IPS-NIHi11 (cell line): ENCODE measurements around the gene BICDL2.

Source experiments
- DNase-seq: peaks from one replicate; pipeline ENCODE4 v3.0.0; 2012; ENCODE audit warnings: mixed read lengths, low spot score

BICDL2 gene

DNA sequence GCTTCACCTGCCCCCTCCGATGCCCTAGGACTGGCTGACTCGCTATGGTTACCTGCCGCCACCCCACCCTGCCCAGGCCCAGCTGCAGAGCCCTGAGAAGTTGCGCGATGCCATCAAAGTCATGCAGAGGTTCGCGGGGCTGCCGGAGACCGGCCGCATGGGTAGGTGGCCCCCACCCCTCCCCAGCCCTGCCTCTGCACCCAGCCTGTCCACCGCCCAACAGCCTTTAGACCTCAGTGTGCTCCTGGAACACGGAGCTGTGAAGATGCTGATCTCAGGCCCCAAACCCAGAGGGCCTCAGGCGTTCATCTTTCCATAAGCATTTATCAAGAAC, 10.6 kb upstream of the BICDL2 start:
- peak; percentile 53 for DNase-seq

GRCh38 chr16:3046641-3047386, 10.1 kb upstream of the BICDL2 start:
- DNase-seq: peak; percentile 60

- DNase-seq: peak; percentile 76
Measured at GRCh38 chr16:3045758-3046640, 9.3 kb upstream of the BICDL2 start, which contains the start of gene MMP25. Gene MMP25, plus strand, starts transcription at chr16:3046561. Its CDS starts 357 bp downstream, at chr16:3046918.

DNA sequence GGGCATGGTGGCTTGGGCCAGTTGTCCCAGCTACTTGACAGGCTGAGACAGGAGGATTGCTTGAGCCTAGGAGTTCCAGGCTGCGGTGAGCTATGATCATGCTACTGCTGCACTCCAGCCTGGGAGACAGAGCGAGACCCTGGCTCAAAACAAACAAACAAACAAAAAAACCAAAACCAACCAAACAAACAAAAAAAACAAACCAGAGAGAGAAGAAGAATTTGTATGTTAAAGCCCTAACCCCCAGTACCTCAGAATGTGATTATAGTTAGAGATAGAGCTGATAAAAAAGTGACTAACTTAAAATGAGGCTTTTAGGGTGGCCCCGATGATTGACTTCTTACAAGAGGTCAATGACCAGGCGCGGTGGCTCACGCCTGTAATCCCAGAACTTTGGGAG, 8.0 kb upstream of the BICDL2 start:
- DNase-seq: no peak

- no peak for DNase-seq
Measured at GRCh38 chr16:3042376-3042775, 5.6 kb upstream of the BICDL2 start.

DNA sequence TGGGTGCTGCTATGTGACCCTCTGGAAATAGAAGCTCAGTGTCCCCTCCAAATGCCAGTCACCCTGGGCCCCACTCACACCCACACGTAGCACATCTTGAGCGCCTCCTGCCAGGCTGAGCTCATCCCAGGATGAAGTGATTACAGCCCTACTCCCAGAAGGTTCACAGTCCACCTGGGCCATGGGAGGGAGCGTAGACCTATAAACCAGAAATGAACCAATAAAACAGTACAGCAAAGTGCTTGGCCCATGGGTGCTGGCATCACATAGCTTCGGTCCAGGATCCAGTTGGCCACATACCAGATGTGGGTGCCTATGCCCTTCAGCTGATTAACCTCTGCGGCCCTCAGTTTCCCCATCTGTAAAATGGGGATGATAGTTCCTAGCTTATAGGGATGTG, 2.2 kb upstream of the BICDL2 start:
- no peak for DNase-seq

DNA sequence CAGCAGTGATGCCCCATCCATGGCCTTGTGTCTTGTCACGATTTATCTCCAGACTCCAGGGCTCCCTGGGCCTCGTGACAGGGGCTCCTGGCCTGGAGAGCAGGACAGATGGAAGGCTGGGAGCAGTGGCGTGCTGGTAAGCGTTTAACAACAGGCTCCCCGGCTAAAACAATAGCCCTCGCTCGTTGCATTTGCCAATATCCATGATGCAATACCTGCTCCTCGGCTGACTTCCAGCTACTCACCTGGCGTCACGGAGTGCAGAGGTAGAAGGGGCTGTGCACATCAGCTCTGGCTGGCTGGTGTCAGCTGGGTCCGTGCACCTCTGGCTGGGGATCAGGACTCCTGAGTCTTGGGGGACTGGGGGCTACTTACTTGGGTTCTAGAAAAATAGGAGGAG, 1.5 kb upstream of the BICDL2 start:
- DNase-seq: peak; percentile 62

DNA sequence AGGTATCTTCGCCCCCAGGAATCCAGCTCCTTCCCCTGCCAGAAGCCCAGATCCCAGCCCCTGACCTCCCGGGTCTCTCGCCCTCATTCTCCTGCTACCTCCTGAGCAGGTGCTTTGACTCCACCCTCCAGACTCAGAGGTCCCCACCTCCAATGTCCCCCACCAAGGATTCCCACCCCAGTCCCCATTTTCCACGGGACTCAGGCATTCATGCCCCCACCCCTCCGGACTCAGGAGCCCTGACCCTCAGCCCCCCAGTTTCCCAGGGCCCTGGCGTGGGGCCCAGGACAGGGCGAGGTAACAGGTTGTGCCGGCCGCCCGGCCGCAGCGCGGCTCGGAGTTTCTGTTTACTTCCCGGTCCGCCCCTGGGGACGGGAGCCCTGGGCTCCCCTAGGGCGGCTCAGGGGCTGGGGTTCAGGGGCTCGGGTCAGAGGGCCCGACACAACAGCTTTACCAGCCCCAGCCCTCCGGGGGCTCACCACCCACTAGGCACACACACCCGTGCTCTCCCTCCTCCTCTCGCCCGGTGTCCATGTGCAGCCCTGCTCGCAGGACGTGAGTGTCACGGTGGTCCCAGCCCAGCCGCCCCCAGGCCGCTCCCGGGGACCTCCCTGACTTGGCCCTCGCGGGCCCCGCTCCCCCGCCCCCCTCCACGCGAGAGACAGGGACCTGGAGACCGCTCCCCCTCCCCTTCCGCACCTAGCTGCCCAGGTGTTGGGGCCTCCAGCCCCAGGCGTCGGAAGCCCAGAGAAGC, 595 bp downstream of the BICDL2 start:
- peak; percentile 55 for DNase-seq

DNA sequence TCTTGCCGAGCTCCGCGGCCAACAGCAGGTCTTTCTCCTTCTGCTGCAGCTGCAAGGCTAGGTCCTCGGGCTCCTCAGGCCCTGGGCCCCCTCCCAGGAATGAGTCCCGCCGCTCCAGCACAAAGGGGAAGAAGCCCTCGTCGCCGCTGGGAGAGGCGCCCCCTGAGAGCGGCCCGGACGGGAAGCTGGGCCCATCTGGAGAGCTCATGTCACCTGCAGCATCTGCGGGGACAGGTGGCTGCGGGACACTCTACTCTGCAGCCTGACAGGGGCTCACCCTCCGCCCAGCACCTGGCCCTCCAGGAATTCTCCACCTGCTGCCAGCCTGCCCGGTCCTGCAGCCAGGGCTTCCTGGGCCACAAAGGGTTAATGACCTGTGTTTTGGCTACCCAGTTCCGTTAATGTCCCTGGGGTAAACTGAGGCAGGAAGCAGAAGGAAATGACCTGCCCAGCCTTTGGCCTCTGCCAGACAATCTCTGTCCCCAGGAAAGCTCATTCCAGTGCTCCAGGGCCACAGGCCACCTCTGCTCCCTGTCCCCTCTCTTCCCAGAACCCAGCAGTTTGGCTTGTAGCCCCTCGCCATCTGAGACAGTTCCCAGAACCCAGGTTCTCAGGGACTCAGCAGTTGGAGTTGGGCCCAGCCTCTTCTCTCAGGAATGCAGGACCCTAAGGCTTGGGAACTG, 1.3 kb downstream of the BICDL2 start:
- no peak for DNase-seq

DNA sequence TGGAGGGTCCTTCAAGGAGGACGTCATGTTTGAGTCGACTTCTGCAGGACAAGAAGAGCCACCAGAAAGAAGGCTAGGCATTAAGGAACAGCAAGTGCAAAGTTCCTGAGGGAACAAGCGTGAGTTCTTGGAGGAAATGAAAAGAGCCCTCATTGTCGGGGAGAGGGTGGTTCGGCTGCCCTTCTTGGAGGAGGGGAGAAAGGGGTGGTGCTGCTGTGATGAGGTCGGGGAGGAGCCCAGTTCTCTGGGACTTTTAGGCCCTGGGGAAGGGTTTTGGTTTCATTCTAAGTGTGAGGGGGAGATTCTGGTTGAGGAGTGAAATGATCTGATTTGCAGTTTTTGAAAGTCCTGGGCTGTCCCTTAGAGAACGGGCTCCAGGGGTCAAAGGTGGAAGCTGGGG, 4.1 kb downstream of the BICDL2 start:
- DNase-seq: no peak

DNA sequence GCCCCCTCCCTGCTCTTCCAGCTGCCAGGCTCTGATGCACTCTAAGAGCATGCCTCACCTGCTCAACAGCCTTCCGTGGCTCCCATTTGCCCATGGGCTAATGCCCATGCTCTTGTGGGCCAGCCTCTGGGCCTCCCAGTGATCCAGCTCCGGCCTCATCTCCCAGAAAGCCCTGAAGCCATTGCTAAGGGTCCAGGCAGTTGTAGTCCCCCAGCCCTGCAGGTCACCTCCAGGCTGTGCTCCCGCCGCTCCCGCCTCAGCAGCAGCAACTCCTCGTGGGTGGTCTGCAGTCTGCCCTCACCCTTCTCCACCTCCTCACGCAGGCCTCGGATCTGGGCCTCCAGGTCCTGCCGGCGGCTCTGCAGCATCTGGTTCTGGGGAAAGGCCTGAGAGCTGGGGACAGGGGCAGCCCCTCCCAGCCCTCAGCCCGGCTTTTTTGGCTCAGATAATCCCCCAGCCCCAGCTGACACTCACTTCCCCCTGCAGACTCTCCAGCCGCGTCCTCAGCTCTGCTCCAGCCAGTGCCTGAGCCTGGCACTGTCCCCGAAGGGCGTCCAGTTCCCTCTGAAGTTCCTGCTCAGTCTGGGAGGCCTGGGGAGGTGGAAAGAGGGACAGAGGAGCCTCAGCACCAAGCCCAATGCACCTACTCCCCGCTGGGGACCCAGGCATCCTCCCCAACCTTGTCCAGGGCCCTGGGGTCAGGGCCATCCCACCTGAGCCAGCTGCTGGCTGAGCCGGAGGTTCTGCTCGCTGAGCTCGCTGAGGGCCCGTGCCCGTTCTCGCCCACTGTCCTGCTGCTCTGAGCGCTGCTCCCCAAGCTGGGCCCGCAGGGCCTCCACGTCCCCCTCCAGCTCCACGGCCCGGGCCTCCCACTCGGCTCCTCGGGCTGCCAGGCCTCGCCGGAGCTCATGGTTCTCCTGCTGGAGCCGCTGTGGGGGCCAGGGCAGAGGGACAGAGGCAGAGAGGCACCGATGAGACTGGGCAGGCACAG, 6.2 kb downstream of the BICDL2 start:
- DNase-seq: no peak

- DNase-seq: no peak
Measured at GRCh38 chr16:3029491-3030221, 7.1 kb downstream of the BICDL2 start.

- no peak for DNase-seq
Measured at GRCh38 chr16:3028716-3029319, 7.9 kb downstream of the BICDL2 start.

DNA sequence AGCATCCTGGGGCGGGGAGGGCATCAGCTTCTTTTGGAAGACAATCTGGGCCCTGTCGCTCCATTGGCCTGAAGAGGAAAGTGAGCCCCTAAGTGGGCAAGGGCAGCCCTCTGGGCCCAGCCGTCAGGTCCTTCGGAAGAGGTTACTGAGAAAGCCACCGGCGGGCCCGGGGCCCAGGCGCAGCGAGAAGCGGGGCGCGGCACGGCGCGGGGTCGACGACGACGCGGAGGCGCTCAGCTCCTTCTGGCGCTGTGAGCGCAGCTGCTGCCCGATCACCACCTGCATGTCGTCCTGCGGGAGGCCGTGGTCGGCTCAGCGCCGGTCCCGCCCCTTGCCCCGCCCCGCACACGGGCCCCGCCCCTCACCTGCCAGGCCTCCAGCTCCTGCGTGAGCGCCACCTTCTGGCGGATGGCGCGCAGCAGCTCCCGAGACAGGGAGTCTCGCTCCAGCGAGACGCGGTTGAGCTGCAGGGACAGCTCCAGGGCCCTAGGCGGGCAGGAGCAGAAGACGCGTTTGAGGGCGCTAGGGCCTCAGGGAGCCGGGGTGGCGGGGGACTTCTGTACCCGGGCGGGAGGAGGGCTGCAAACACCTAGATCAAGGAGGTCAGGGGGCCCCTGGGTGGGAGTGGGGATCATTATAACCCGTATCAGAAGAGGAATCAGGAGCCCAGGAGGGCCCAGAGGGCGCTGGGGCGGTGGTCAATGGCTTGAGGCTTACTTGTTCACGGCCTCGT, 8.6 kb downstream of the BICDL2 start:
- DNase-seq: peak; percentile 87

DNA sequence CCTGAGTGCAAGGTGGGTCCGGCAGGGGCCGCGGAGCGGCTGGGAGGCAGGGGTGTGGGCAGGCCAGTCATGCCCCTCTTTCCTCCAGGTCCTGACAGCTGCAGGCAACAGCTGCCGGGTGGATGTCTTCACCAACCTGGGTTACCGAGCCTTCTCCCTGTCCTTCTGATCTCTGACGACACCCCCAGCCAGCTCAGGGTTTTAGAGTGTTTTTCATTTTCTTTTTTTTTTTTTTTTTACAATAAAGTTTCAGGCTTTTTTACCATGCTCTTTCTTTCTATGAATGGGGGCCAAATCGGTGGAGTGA, 9.3 kb downstream of the BICDL2 start:
- no peak for DNase-seq

GRCh38 chr16:3026609-3027488, 9.9 kb downstream of the BICDL2 start:
- no peak for DNase-seq

DNA sequence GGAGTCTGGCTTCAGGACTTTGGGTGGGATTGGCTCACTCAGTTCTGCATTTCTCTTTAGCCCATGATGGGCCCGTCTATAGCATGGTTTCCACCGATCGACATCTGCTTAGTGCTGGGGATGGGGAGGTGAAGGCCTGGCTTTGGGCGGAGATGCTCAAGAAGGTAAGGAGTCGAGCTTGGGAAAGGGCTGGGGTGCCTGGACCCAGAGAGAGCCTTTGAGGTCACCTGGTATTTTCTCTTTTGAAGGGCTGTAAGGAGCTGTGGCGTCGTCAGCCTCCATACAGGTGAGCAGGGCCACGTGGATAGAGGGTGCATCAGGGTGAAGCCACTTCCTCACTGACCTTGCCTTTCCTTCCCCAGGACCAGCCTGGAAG, 10.8 kb downstream of the BICDL2 start:
- no peak for DNase-seq
